Neutrophil (primary cell): Measurements from ENCODE around the gene ZNF764.
"Not testable (repeated sequence)": the region's sequence is repeated elsewhere in the genome, so short reads cannot be mapped to it uniquely, and the experiment has no call there.

ENCODE experiments used
- H3K27ac ChIP-seq: fragments of 200-600 bp; sonication (generic); 2 replicates; pipeline ENCODE4 v1.5.1; 2016; ENCODE audit warnings: mild to moderate bottlenecking, moderate library complexity
- H3K27me3 ChIP-seq: fragments of 200-600 bp; sonication (generic); 2 replicates; pipeline ENCODE4 v1.6.0; 2016; ENCODE audit warnings: mild to moderate bottlenecking
- H3K36me3 ChIP-seq: fragments of 200-600 bp; sonication (generic); 2 replicates; pipeline ENCODE4 v1.5.1; 2017
- H3K4me1 ChIP-seq, 2 experiments: fragments of 200-600 bp in 1 of 2; sonication (generic) in 1 of 2; 1 replicate in 1 of 2; 2 replicates in 1 of 2; pipeline versions ENCODE4 v1.5.1 to v1.6.1; 2013 to 2016; ENCODE audit warnings: low read depth in 1 of 2, low read length in 1 of 2, mild to moderate bottlenecking in 1 of 2, moderate library complexity in 1 of 2; ENCODE audit not compliant: control insufficient read depth in 1 of 2, insufficient read depth in 1 of 2
- H3K4me3 ChIP-seq, 2 experiments: fragments of 200-600 bp in 1 of 2; sonication (generic) in 1 of 2; 1 replicate in 1 of 2; 2 replicates in 1 of 2; pipeline ENCODE4 v1.5.1; 2013 to 2016; ENCODE audit warnings: low read depth in 1 of 2, low read length in 1 of 2, mild to moderate bottlenecking in 1 of 2, moderate library complexity in 1 of 2
- H3K9me3 ChIP-seq: fragments of 200-600 bp; sonication (generic); 2 replicates; pipeline ENCODE4 v1.5.1; 2016
- TF ChIP-seq, protein P1 (sequence below): fragments of 200-600 bp; sonication (generic); IDR thresholded peaks from 2 replicates; pipeline ENCODE4 v1.5.1; 2016; ENCODE audit warnings: antibody characterized with exemption

ZNF764 gene

DNA sequence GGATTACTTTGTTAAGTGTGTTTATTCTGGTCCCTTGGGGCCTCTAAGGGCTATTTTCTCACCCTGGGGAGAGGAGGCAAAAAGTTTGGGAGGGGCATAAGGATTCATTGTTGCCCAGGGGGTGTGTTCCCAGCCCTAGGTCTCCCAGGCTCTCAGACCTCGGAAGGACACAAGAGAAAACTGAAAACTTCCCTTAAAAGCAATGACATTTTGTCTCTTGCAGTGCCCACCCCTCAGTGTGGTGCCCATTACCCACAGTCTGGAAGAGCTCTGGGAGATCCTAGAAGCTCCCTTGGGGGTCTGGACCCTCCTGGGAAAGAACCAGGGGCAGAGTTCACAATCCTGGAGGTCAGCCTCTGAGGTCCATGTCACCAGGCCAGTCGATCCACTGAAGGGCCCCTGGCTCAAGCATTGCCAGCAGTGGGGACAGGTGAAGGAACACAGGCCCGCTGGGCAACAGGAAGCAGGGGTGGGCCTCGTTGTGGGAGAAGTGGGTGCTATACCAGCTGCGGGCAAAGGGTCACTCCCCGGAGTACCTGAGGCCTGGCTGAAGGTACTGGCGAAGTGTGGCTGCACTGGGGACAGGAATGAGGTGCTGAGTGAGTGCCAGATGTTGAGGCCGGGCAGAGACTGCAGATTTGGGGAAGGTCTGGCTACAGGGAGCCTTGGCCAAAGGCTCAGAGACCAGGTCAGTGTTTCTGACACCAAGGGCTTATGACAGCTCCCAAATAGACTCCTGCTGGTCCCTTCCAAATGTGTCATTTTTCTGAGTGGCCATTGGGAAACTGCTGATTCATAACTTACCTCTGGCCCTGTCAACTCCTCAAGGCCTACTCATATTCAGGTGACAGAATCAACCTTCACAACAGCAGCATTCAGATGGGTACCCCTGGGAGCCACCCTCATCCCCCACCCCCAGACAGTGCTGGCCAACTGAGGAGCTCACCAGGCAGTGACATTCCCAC lies 18.9 kb downstream of the ZNF764 start:
- H3K9me3 ChIP-seq = no peaks in the 10 kb centered on the region
- no peaks in the 10 kb centered on the region for H3K27me3 ChIP-seq
- peaks cover 14 to 15% of the 10 kb centered on the region in 2 experiments for H3K4me1 ChIP-seq
- H3K4me3 ChIP-seq = no peak overlapping the region
- TF ChIP-seq, protein P1, sequence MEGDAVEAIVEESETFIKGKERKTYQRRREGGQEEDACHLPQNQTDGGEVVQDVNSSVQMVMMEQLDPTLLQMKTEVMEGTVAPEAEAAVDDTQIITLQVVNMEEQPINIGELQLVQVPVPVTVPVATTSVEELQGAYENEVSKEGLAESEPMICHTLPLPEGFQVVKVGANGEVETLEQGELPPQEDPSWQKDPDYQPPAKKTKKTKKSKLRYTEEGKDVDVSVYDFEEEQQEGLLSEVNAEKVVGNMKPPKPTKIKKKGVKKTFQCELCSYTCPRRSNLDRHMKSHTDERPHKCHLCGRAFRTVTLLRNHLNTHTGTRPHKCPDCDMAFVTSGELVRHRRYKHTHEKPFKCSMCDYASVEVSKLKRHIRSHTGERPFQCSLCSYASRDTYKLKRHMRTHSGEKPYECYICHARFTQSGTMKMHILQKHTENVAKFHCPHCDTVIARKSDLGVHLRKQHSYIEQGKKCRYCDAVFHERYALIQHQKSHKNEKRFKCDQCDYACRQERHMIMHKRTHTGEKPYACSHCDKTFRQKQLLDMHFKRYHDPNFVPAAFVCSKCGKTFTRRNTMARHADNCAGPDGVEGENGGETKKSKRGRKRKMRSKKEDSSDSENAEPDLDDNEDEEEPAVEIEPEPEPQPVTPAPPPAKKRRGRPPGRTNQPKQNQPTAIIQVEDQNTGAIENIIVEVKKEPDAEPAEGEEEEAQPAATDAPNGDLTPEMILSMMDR = no peak
- no peak overlapping the region for H3K27ac ChIP-seq
- no peaks in the 10 kb centered on the region for H3K36me3 ChIP-seq

DNA sequence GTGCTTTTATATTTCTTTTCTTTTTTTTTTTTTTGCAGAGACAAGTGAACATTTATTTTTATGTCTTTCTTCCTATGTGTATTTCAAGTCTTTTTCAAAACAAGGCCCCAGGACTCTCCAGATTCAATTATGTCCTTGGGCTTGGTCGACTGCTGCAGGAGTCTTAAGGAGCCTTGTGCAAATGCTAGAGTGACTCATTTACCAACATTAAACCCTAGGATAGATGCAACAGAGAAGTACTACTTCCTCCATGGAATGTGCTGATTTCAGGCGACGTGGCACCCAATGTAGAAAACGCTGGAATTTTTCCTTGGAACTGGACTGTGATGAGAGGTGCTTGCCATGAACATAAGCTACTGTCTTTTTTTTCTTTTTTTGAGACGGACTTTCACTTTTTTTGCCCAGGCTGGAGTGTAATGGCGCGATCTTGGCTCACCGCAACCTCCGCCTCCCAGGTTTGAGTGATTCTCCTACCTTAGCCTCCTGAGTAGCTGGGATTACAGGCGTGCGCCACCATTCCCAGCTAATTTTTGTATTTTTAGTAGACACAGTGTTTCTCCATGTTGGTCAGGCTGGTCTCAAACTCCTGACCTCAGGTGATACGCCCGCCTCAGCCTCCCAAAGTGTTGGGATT lies 21.7 kb downstream of the ZNF764 start:
- not testable (repeated sequence) for H3K27me3 ChIP-seq

DNA sequence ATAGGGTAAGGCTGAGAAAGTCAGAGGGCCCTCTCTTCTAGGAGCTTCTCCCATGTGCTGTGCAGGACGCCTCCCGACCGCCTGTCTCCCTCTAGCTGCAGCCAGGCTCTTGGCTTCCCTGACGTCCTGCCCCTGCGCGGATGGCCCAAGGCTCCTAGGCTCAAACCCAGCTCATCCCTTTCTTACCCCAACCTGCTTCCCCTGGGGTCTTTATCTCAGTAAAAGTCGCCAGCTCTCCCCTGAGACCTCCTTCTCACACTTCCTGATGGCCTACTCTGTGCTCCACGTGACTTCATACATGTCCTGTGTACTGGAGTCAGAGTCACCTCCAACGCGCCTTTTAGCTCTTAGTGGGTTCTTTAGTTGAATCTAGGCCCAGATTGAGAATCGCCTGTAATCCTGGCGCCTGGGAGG lies 22.4 kb downstream of the ZNF764 start:
- peaks cover 11% of the 10 kb centered on the region for H3K36me3 ChIP-seq

More for the DNA sequence above, 21.7 kb downstream of the ZNF764 start:
- not testable (repeated sequence) for H3K9me3 ChIP-seq, H3K4me3 ChIP-seq, H3K27ac ChIP-seq
- peaks cover 11% of the 10 kb centered on the region for H3K36me3 ChIP-seq
- H3K4me1 ChIP-seq = peaks cover 27 to 28% of the 10 kb centered on the region in 2 experiments

DNA sequence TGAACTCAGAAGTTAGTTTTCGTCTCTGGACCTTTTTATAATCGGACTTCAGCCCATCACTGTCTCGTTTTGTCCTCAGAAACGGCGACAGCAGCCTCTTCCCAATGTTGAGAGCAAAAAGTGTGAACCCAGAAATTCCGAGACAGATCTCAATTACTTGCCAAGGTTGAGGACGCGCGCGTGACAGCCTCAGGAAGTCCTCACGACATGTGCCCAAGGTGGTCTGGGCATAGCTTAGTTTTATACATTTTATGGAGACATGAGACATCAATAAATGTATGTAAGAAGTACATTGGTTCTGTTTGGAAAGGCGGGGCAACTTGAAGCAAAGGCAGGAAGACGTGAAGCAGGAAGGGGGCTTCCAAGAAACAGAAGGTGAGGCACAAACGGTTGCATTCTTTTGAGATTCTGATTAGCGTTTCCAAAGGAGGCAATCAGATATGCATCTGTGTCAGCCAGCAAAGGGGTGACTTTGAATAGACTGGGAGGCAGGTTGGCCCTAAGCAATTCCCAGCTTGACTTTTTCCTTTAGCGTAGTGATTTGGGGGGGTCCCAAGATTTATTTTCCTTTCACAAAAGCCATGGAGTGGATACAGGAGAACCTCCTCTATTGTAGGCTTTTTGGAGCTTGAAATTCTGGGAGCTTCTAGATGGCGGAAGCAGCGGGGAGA lies 22.9 kb downstream of the ZNF764 start:
- TF ChIP-seq, protein P1 = no peak
- Histone ChIP-seq H3K4me1 (peaks cover 27 to 28% of the 10 kb centered on the region in 2 experiments), H3K27ac (peak overlapping the region; percentile 89), H3K9me3 (no peaks in the 10 kb centered on the region), H3K36me3 (peaks cover 11% of the 10 kb centered on the region), H3K4me3 (peak overlapping the region; percentile 84 to 94), H3K27me3 (no peaks in the 10 kb centered on the region)

More for the DNA sequence above, 22.4 kb downstream of the ZNF764 start:
- TF ChIP-seq, protein P1 = no peak
- no peaks in the 10 kb centered on the region for H3K9me3 ChIP-seq
- H3K27me3 ChIP-seq = no peaks in the 10 kb centered on the region
- peak overlapping the region; percentile 84 to 94 for H3K4me3 ChIP-seq
- H3K27ac ChIP-seq = peak overlapping the region; percentile 89
- peaks cover 27 to 28% of the 10 kb centered on the region in 2 experiments for H3K4me1 ChIP-seq

DNA sequence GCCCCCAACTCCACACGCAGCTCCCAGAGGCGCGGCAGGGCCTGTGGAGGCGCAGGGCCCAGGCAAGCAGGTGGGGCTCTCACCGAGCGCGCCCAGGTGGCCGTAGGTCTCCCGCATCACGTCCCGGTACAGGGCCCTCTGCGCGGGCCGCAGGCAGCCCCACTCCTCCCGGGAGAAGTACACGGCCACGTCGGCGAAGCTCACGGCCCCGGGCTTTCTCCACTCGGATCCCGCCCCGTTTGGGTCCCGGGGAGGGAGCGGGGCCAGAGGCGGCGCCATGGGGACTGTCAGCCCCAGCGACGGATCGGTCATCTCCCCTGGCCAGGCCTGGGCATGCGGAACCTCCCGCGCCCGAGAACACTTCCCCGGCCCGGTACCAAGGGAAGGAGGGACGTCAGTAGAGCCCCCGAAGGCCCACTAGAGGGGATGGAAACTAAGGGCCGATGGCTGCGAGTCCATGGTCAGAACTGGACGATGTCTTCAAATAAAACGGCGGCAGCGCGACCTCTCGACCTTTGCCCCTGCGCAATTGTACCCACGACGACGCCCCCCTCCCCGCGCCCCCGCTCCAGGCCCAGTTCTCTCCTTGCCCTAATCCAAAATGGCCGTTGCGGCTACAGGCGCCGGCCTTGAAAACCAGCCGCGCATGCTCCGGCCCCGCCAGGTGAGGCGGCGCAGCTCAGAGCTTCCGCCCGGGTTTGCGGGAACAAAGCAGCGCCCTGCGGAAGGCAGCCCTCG lies 23.6 kb downstream of the ZNF764 start, which contains the start of gene ZNF747:
Gene ZNF747 (minus strand): TSS at position 491 of the 738 bp plus-strand sequence. CDS start 179 bp downstream, at position 312.
- H3K4me1 ChIP-seq = peaks cover 27 to 28% of the 10 kb centered on the region in 2 experiments
- peak within 1 kb of the TSS; percentile 84 to 94 for H3K4me3 ChIP-seq
- H3K9me3 ChIP-seq = no peaks in the 10 kb centered on the region
- peaks cover 11% of the 10 kb centered on the region for H3K36me3 ChIP-seq
- H3K27me3 ChIP-seq = no peaks in the 10 kb centered on the region
- peak within 1 kb of the TSS; percentile 89 for H3K27ac ChIP-seq
- TF ChIP-seq, protein P1 = peak; percentile 27
